A172 (cell line): ENCODE measurements around the gene INHBC. TPM values are rescaled to one million over a fixed set of nuclear protein-coding genes. Genes with fewer than 3 reads are reported as not detected.
"Not testable (repeated sequence)": the region's sequence is repeated elsewhere in the genome, so short reads cannot be mapped to it uniquely, and the experiment has no call there.

Source experiments
- DNase-seq: peaks from one replicate; pipeline ENCODE4 v3.0.0-alpha.2; 2015; ENCODE audit warnings: low spot score
- total RNA-seq: library from RNA; depleted of rRNA; stranded (reverse); fragments of >200 nt; shearing (Covaris generic); gene quantifications from 2 replicates; pipeline ENCODE4 v1.2.3, GENCODE V29; 2014

The INHBC gene
- total RNA-seq, 1 experiment from 2014 or later, result not detected

GRCh38 chr12:57429473-57430111, 5.0 kb upstream of the INHBC start:
- peak; percentile 10 for DNase-seq

- DNase-seq, result peak; percentile 14
Observed at GRCh38 chr12:57430112-57430930, 4.3 kb upstream of the INHBC start.

- peak; percentile 88 for DNase-seq
Observed at GRCh38 chr12:57430931-57431566, 3.5 kb upstream of the INHBC start, which contains the start of gene R3HDM2. Gene R3HDM2 (minus strand): TSS chr12:57431043. CDS start chr12:57310428, 120,615 bp downstream.

DNA sequence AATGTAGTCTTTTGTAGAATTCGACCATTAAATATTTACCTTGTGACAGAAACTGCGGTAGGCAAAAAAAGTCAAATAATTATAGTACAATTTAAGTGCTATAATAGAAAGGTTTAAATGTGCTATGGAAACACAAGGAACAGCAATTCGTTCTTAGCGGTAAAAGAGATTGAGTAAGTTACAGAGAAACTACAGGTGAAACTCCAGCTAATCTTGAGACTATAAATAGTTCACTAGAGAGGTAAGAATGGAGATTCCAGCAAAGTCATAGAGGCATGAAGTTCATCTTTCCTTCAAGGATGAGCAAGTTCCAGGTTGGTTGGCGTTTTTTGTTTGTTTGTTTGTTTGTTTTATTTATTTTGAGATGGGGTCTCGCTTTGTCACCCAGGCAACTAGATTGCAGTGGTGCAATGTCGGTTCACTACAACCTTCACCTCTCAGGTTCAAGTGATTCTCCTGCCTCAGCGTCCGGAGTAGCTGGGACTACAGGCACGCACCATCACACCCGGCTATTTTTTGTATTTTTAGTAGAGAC, 2.9 kb upstream of the INHBC start:
- DNase-seq, result no peak

- DNase-seq, result no peak
Observed at GRCh38 chr12:57433370-57433769, 1.2 kb upstream of the INHBC start.

GRCh38 chr12:57435293-57435692, 709 bp downstream of the INHBC start:
- no peak for DNase-seq

DNA sequence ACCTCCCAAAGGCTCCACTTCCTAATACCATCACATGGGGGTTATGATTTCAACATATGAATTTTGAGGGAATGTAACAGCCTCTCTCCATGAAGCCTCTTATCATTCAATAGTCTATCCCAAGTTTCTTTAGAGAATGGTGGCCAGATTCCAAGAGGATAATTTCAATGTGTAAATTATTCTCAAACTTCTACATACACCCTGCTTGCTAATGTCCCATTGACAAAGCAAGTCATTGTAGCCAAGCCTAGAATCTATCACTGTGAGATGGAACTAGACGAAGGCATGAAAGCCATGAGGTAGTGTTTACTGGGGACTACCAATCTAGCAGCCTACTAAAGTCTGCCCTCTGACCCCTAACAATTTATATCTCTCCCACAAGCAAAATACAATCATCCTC, 3.8 kb downstream of the INHBC start:
- no peak for DNase-seq

- DNase-seq, result no peak
Observed at GRCh38 chr12:57439762-57440266, 5.2 kb downstream of the INHBC start.

DNA sequence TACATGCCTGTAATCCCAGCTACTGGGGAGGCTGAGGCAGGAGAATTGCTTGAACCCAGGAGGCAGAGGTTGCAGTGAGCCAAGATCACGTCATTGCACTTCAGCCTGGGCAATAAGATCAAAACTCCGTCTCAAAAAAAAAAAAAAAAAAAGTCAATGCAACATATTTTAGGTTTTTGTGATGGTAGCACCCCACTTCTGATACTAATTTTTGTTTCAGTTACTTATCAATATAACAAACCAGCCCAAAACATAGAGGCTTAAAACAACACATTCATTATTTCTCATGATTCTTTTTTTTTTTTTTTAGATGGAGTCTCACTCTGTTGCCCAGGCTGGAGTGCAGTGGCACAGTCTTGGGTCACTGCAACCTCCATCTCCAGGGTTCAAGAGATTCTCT, 6.8 kb downstream of the INHBC start:
- DNase-seq, result not testable (repeated sequence)

GRCh38 chr12:57441846-57442427, 7.4 kb downstream of the INHBC start:
- no peak for DNase-seq

- not testable (repeated sequence) for DNase-seq
Observed at GRCh38 chr12:57444337-57444736, 9.8 kb downstream of the INHBC start.

GRCh38 chr12:57444744-57445143, 10.2 kb downstream of the INHBC start:
- no peak for DNase-seq

DNA sequence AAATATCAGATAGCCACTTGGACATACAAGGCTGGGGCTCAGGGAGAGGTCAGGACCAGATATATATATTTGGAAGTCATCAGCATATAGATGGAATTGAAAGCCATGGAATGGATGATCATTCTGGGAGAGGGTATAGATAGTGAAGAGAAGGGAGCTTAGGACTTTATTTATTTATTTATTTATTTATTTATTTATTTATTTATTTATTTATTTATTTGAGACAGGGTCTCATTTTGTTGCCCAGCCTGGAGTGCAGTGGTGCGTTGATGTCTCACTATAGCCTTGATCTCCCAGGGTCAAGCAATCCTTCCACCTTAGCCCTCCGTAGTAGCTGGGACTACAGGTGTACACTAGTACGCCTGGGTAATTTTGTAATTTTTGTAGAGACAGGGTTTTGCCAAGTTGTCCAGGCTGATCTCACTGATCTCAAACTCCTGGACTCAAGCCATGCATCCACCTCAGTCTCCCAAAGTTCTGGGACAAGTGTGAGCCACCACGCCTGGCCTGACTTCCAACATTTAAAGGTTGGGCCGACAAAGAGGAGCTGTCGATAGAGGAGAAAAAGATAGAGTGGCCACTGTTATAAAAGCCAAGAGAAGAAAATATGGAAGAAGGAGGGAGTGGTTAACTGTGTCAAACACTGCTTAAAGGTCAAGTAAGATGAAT, 11.8 kb downstream of the INHBC start:
- no peak for DNase-seq

DNA sequence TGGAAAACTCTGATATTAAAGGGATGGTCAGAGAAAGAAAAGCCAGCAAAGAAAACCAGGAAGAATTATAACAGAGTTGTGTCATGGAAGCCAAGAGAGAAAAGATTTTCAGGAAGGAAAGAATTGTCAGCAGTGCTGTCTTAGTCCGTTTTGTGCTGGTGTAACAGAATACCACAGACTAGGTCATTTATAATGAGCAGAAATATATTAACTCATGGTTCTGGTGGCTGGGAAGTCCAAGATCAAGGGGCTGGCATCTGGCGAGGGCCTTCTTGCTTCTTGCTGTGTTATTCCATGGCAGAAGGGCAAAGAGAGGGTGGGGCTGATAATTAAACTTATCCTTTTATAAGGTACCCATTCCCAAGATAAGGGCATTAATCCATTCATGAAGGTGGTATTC, 14.1 kb downstream of the INHBC start:
- no peak for DNase-seq

DNA sequence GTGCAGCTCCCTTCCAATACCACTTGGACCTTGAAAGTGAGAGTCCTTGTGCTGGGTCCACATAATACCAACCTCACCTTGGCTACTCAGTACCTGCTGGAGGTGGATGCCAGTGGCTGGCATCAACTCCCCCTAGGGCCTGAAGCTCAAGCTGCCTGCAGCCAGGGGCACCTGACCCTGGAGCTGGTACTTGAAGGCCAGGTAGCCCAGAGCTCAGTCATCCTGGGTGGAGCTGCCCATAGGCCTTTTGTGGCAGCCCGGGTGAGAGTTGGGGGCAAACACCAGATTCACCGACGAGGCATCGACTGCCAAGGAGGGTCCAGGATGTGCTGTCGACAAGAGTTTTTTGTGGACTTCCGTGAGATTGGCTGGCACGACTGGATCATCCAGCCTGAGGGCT, 14.8 kb downstream of the INHBC start:
- no peak for DNase-seq

DNA sequence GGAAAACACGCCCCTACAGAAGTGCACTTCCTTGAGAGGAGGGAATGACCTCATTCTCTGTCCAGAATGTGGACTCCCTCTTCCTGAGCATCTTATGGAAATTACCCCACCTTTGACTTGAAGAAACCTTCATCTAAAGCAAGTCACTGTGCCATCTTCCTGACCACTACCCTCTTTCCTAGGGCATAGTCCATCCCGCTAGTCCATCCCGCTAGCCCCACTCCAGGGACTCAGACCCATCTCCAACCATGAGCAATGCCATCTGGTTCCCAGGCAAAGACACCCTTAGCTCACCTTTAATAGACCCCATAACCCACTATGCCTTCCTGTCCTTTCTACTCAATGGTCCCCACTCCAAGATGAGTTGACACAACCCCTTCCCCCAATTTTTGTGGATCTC, 15.5 kb downstream of the INHBC start:
- no peak for DNase-seq

- no peak for DNase-seq
Observed at GRCh38 chr12:57451233-57451778, 16.7 kb downstream of the INHBC start.

DNA sequence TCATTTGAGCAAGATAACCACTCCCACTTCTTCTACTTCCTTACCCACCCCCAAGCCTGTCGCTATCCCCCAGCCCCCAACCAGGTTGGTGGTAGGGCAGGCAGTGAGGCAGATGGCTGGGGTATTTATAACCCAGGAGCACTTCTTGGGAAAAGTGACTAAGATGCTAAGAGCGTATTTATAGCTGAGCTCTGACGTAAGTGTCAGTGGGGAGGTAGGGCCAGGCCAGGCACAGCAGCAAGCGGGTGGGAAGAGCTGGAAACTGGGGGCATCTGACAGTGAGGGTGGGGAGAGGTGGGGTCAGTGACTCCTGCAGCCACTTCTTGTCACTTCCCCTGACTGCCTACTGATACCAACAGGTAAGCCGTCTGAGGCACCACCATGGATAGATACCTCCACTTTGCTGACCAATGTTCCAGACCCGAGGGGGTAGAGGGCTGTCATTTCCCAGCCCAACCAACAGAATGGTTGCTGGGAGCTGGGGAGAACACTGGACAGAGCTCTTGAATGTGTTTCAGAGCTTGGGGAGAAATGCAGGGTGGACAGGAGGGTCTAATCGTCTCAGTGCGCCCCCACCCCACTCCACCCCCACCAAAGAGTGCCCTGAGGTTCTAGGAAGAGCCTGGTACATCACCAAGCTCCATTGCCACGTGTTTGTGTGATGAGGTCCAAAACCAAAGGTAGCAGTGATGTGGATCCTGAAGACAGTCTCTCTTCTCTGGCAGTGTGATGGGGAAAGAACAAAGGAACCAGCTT, 17.8 kb downstream of the INHBC start:
- DNase-seq, result peak; percentile 72

- DNase-seq, result peak; percentile 75
Observed at GRCh38 chr12:57452937-57453509, 18.4 kb downstream of the INHBC start.

- DNase-seq, result no peak
Observed at GRCh38 chr12:57454213-57454565, 19.6 kb downstream of the INHBC start.
